Measurements from ENCODE around the gene ROBO2.

ROBO2 gene

GRCh38 chr3:77411334-77411733, 371.4 kb downstream of the ROBO2 start:
- TF ChIP-seq CTCF (IDR thresholded peaks at IDR 0.05; ENCODE audit: control extremely low read depth, extremely low read depth, low read depth, missing control alignments): no peak
- POLR2A ChIA-PET: no interaction called here
- no peak for DNase-seq (ENCODE audit: extremely low spot score)
- CTCF ChIA-PET: no interaction called here

DNA sequence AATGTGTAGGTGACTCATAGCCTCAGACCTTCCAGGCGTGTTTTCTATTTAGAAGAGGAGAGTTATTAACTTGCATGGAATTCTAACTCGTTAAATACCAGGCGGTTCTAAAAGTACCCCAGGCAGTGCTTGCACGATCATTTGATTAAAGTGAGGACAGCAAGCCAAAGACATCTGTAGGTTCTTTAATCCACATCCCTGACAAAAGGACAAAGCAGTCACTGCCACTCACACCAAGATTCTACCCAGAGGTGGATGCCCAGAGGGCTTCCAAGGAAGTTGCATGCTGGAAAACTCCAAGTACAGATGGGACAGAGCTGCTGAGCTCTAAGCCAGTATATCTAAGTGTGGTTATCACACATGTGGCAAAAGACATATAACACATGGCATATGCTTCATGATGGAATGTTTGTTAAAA, 372.1 kb downstream of the ROBO2 start:
- no peak for TF ChIP-seq CTCF (IDR thresholded peaks at IDR 0.05; ENCODE audit: control extremely low read depth, extremely low read depth, low read depth, missing control alignments)
- ChIA-PET POLR2A (no interaction called here), CTCF (no interaction called here)

DNA sequence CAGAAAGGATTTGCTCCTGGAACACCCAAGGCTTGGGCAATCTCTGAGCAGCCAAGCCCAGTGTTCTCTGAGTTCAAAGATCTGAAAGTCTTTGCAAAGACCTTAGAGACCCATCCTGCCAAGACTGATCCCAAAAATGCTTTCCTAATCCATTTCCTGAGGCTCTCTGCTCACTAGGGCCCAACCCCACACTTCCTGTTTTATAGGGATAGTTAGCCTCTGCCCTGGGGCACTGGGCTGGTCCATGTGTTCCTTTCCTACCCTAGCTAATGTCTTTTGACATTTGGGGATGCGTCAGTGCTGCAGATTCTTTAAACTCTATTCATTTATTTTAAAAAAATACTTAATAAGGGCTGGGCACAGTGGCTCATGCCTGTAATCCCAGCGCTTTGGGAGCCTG, 372.7 kb downstream of the ROBO2 start:
- CTCF ChIA-PET: no interaction called here
- POLR2A ChIA-PET: no interaction called here
- TF ChIP-seq CTCF (IDR thresholded peaks at IDR 0.05; ENCODE audit: control extremely low read depth, extremely low read depth, low read depth, missing control alignments): no peak
- no peak for DNase-seq (ENCODE audit: extremely low spot score)

More for the DNA sequence above, 372.1 kb downstream of the ROBO2 start:
- no peak for DNase-seq (ENCODE audit: extremely low spot score)

DNA sequence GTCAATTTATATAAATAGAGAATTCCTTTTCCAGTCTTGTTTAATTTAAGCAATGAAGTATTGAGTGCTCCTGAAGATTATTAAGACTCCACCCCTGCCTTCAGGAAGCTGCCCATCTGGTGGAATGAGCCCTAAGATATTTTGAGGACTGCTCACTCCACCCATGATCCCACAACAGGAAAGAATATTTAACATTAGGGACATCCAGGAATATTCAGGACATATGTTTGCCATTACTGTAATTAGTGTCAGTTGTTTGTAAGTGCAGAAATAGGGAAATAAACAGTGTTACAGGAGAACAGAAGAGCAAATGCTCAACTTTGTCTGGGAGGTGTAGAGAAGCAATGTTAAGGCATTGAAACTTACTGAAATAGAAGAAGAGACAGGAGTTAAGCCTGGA, 375.0 kb downstream of the ROBO2 start:
- TF ChIP-seq CTCF (IDR thresholded peaks at IDR 0.05; ENCODE audit: control extremely low read depth, extremely low read depth, low read depth, missing control alignments): no peak

DNA sequence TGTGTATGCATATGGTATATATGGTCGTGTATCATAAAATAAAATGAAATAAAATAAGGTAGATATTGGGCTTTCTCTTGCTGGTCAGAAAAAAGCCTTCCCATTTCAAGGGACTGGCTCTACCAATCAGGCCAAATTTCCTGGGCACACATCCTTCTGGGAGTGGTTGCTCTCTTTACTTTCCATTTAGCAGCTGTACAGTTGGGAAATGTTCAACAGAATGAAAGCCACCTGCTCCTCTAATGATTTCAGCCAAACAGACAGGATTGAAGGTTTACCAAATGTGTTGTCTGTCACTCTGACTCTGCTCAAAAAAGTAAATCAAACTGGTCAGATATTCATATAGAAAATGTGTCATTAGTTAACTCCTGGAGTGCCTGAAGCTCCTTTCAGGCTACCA, 380.4 kb downstream of the ROBO2 start:
- CTCF ChIA-PET: no interaction called here
- DNase-seq (ENCODE audit: extremely low spot score): no peak
- TF ChIP-seq CTCF (IDR thresholded peaks at IDR 0.05; ENCODE audit: control extremely low read depth, extremely low read depth, low read depth, missing control alignments): no peak
- POLR2A ChIA-PET: no interaction called here

More for the DNA sequence above, 375.0 kb downstream of the ROBO2 start:
- no peak for DNase-seq (ENCODE audit: extremely low spot score)
- CTCF ChIA-PET: interaction anchor here (1.1 kb wide), 2 partner anchors 9 to 17 kb away, joined by 3 read pairs; no protein-coding TSS in a partner anchor
- POLR2A ChIA-PET: no interaction called here

DNA sequence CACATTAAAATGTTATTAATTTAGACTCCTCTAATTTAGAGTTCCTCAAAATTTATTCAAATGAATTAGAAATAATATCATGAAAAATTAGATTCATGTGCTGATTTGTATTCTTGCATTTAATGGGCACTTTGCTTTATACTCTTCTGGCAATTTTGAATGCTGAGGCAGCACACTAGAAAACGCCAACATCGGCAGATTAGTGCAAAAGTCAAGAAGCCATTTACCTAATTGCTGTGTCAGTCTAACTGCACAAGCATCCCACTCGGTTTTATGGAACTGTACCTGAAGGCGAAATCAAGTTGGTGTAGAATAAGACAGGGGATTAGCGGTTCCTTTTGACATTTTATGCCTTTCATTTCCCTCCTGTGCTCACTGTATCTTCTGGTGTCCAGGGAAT, 382.0 kb downstream of the ROBO2 start:
- ChIA-PET POLR2A (no interaction called here), CTCF (interaction anchor here (1.1 kb wide), 1 partner anchor 9 kb away, joined by 3 read pairs; no protein-coding TSS in a partner anchor)
- no peak for DNase-seq (ENCODE audit: extremely low spot score)
- no peak for TF ChIP-seq CTCF (IDR thresholded peaks at IDR 0.05; ENCODE audit: control extremely low read depth, extremely low read depth, low read depth, missing control alignments)

GRCh38 chr3:77426531-77426930, 386.6 kb downstream of the ROBO2 start:
- TF ChIP-seq CTCF (IDR thresholded peaks at IDR 0.05; ENCODE audit: control extremely low read depth, extremely low read depth, low read depth, missing control alignments): no peak
- POLR2A ChIA-PET: no interaction called here
- CTCF ChIA-PET: interaction anchor here (1.0 to 1.1 kb wide), 2 partner anchors 11 to 17 kb away, joined by 4 read pairs; no protein-coding TSS in a partner anchor
- no peak for DNase-seq (ENCODE audit: extremely low spot score)

Measured in GM10248 (cell line).